Rectal smooth muscle tissue (tissue), 1 donor: ENCODE measurements around the gene DNAJC3.
"Not testable (repeated sequence)": the region's sequence is repeated elsewhere in the genome, so short reads cannot be mapped to it uniquely, and the experiment has no call there.

Experiments used
- H3K27ac ChIP-seq: one replicate; pipeline ENCODE4 v1.7.0; 2013; ENCODE audit warnings: low read depth, low read length, inconsistent platforms
- H3K27me3 ChIP-seq: one replicate; pipeline ENCODE4 v1.7.0; 2013; ENCODE audit warnings: low read length; ENCODE audit not compliant: control insufficient read depth, insufficient read depth
- H3K36me3 ChIP-seq: one replicate; pipeline ENCODE4 v1.7.0; 2013; ENCODE audit warnings: low read length; ENCODE audit not compliant: control insufficient read depth, insufficient read depth
- H3K4me1 ChIP-seq: one replicate; pipeline ENCODE4 v1.7.0; 2013; ENCODE audit warnings: low read length; ENCODE audit not compliant: control insufficient read depth, insufficient read depth
- H3K4me3 ChIP-seq: one replicate; pipeline ENCODE4 v1.7.0; 2013; ENCODE audit warnings: low read length
- H3K9ac ChIP-seq: one replicate; pipeline ENCODE4 v1.7.0; 2013; ENCODE audit warnings: low read length

The DNAJC3 gene

GRCh38 chr13:95740071-95740978 lies 63.4 kb downstream of the DNAJC3 start:
- H3K27me3 ChIP-seq, H3K27ac ChIP-seq, H3K9ac ChIP-seq, H3K36me3 ChIP-seq, H3K4me3 ChIP-seq, H3K4me1 ChIP-seq: not testable (repeated sequence)

- Histone ChIP-seq H3K4me1 (no peaks in the 10 kb centered on the region), H3K9ac (no peak overlapping the region), H3K4me3 (no peak overlapping the region), H3K36me3 (no peaks in the 10 kb centered on the region), H3K27ac (no peak overlapping the region), H3K27me3 (no peaks in the 10 kb centered on the region)
Observed at GRCh38 chr13:95740979-95741320, 64.0 kb downstream of the DNAJC3 start.

- Histone ChIP-seq H3K4me1 (no peaks in the 10 kb centered on the region), H3K4me3 (no peak overlapping the region), H3K27me3 (no peaks in the 10 kb centered on the region), H3K27ac (no peak overlapping the region), H3K9ac (no peak overlapping the region), H3K36me3 (no peaks in the 10 kb centered on the region)
Observed at GRCh38 chr13:95741584-95742563, 64.9 kb downstream of the DNAJC3 start.

DNA sequence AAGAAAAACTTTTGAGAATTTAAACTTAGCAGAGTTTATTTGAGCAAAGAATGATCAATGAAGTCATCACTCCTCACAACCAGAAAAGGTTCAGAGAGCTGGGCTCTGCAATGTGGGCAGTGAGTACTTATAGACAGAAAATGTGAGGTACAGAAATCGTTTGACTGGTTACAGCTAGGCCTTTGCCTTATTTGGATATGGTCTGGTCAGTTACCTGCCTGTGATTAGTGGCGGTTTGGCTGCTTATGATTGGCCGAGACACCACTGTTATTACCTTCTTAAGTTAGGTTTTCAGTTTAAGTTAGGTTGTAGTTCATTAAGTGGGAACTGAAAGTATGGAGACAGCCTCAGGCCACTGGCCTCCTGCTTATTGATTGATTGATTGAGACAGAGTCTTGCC lies 66.3 kb downstream of the DNAJC3 start:
- no peaks in the 10 kb centered on the region for H3K4me1 ChIP-seq
- H3K9ac ChIP-seq = no peak overlapping the region
- H3K27me3 ChIP-seq = no peaks in the 10 kb centered on the region
- no peak overlapping the region for H3K27ac ChIP-seq
- H3K4me3 ChIP-seq = no peak overlapping the region
- no peaks in the 10 kb centered on the region for H3K36me3 ChIP-seq

DNA sequence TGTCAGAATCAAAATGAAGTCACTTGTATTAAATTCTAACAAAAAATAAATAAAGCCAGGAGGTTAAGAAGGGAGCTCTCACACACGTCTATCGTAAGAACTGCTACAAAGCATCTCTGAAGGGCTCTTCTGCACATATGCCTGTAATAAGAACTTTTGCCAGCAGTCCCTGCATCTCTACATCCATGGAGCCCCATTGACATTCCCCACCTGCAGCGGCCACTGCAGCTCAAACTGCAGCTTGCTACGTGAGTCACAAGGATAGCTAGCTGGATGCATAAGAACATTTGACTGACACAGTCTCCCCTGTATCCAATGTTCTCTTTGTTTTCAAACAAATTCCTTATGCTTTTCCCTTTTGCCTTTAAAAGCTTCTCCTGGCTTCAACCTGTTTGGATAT lies 68.3 kb downstream of the DNAJC3 start:
- no peaks in the 10 kb centered on the region for H3K36me3 ChIP-seq
- no peak overlapping the region for H3K4me3 ChIP-seq
- no peaks in the 10 kb centered on the region for H3K27me3 ChIP-seq
- H3K4me1 ChIP-seq = no peaks in the 10 kb centered on the region
- no peak overlapping the region for H3K9ac ChIP-seq
- no peak overlapping the region for H3K27ac ChIP-seq

GRCh38 chr13:95745752-95746151 lies 68.8 kb downstream of the DNAJC3 start:
- no peak overlapping the region for H3K9ac ChIP-seq
- no peaks in the 10 kb centered on the region for H3K4me1 ChIP-seq
- no peak overlapping the region for H3K4me3 ChIP-seq
- H3K36me3 ChIP-seq = no peaks in the 10 kb centered on the region
- no peak overlapping the region for H3K27ac ChIP-seq
- H3K27me3 ChIP-seq = no peaks in the 10 kb centered on the region

GRCh38 chr13:95749545-95749944 lies 72.6 kb downstream of the DNAJC3 start:
- Histone ChIP-seq H3K4me3 (no peak overlapping the region), H3K27ac (no peak overlapping the region), H3K9ac (no peak overlapping the region), H3K27me3 (no peaks in the 10 kb centered on the region), H3K36me3 (no peaks in the 10 kb centered on the region), H3K4me1 (no peaks in the 10 kb centered on the region)

- Histone ChIP-seq H3K36me3 (no peaks in the 10 kb centered on the region), H3K4me3 (no peak overlapping the region), H3K27ac (no peak overlapping the region), H3K4me1 (no peaks in the 10 kb centered on the region), H3K9ac (no peak overlapping the region), H3K27me3 (no peaks in the 10 kb centered on the region)
Observed at GRCh38 chr13:95752677-95753076, 75.7 kb downstream of the DNAJC3 start.

DNA sequence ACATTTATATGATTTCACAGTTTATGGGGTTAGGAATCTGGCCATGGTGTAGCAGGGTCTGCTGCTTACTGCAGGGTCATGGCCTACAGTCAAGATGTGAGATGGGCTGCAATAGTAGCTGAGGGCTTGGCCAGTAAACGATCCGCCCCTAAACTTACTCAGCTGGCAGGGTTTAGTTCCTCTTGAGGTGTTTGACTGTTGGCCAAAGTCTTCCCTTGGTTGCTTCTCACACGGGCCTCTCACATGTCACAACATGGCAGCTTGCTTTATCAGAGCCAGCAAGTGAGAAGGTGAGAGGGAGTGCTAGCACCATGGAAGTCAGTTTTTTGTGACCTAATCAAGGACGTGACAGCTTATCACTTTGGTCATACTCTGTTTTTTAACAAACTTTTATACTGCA lies 77.1 kb downstream of the DNAJC3 start:
- Histone ChIP-seq H3K4me1 (no peaks in the 10 kb centered on the region), H3K36me3 (no peaks in the 10 kb centered on the region), H3K27ac (no peak overlapping the region), H3K9ac (no peak overlapping the region), H3K27me3 (no peaks in the 10 kb centered on the region), H3K4me3 (no peak overlapping the region)

DNA sequence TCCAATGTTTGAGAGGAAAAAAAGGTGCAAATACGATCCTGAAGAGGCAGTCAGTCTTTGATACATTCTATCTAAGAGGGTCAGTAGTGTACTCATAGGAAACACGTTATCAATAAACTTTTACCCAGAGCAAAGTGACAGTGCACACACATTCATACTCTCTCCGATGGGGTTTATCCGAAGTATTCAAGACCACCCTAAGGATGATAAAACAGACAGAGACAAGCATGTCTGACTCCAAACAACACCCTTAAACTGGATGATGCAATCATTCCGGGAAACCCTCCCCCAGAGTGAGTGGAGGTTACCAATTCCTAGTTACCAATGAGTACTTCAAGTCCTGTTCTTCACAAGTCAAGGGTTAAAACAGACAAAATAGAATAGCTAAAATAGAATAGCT lies 79.1 kb downstream of the DNAJC3 start:
- Histone ChIP-seq H3K4me1 (no peaks in the 10 kb centered on the region), H3K9ac (no peak overlapping the region), H3K36me3 (peaks cover 2% of the 10 kb centered on the region), H3K27ac (no peak overlapping the region), H3K27me3 (no peaks in the 10 kb centered on the region), H3K4me3 (no peak overlapping the region)

DNA sequence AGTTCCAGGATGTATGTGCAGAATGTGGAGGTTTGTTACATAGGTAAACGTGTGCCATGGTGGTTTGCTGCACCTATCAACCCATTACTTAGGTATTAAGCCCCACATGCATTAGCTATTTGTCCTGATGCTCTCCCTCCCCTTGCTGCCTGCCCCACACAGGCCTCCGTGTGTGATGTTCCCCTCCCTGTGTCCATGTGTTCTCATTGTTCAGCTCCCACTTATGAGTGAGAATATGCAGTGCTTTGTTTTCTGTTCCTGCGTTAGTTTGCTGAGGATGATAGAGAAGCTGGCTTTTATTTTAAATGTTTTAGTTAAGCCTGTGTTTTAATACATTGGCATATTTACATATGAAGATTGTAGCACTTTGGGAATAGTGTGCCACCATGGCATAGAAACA lies 85.7 kb downstream of the DNAJC3 start:
- H3K4me3 ChIP-seq, H3K4me1 ChIP-seq, H3K27ac ChIP-seq, H3K36me3 ChIP-seq, H3K9ac ChIP-seq, H3K27me3 ChIP-seq: not testable (repeated sequence)

DNA sequence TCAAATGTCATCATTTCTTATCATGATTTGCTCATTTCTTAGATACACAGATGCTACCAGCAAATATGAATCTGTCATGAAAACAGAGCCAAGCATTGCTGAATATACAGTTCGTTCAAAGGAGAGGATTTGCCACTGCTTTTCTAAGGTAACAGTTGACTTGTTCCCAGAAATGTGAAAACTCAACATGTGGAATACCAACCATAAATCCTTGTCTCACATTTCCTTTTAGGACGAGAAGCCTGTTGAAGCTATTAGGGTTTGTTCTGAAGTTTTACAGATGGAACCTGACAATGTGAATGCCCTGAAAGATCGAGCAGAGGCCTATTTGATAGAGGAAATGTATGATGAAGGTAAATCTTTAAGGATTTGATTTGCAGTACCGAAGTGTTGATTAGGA lies 86.7 kb downstream of the DNAJC3 start:
- no peak overlapping the region for H3K9ac ChIP-seq
- H3K4me1 ChIP-seq = no peaks in the 10 kb centered on the region
- H3K27me3 ChIP-seq = no peaks in the 10 kb centered on the region
- no peak overlapping the region for H3K4me3 ChIP-seq
- H3K27ac ChIP-seq = no peak overlapping the region
- peaks cover 2% of the 10 kb centered on the region for H3K36me3 ChIP-seq
